Lung microvascular endothelial cell (primary cell): ENCODE measurements around the gene CATSPERB. TPM values are rescaled to one million over a fixed set of nuclear protein-coding genes. Genes with fewer than 3 reads are reported as not detected.
A peak's percentile ranks its signal among the peaks of the same experiment; 100 is the strongest.
"Not testable (repeated sequence)": the region's sequence is repeated elsewhere in the genome, so short reads cannot be mapped to it uniquely, and the experiment has no call there.

Source experiments
- DNase-seq, 2 donors: peaks; one replicate each; pipeline versions ENCODE4 v3.0.0 to v3.0.0-alpha.2; 2010; ENCODE audit warnings: low read depth in 2 of 2
- total RNA-seq: library from RNA; depleted of rRNA; stranded (reverse); fragments of >200 nt; gene quantifications from 2 replicates; pipeline ENCODE4 v1.2.1, GENCODE V29; 2014

CATSPERB gene, protein sequence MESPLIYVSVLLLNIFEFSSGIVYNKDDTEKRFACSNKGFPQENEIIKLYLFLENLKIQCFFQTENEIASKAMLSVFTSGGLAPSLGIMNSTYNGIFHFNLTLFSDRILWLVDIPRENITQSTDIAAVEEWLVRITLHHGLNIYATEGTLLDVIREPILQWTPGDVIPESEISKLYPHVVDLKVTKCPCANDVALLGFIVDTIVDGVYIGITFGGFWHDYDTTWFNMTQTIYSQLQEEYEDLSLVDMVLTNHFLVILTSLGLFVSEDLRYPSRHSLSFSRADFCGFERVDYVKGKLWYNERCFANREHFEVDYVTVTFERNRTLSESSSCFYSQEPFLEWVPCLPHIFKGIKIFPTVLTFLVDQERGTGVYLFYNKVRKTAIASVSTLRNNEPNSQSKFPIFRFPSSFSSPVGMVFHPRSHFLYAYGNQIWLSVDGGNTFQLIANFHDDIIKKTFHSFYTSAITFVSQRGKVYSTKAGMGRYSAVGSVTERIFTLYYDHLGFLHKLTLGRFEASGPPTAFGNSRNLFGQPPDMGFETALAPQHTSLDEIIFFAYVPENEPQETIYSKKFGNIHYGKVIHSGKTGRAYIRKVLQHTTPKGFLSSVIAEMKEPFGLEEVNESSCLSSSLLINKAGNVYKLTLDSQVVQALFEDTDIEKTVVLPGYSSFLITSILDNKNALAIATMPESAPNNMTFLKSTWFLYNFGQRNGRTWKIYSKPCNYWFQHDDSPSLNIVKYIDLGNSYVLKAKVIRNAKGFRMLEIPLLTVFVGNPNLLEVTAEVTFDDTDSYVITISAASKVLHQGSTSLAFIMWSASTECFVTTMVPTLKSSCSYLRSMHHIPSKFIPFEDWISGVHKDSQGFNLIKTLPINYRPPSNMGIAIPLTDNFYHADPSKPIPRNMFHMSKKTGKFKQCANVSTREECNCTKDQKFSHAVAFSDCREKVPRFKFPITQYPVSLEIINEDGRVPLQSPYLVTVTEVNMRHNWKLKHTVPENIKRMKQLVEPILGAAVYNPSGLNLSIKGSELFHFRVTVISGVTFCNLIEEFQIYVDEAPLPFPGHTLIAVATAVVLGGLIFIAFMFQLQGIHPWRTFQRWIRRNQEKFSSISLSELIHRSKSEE
- 3.6 TPM in 1 of 2 replicates, not detected in the other for total RNA-seq

GRCh38 chr14:91731986-91732385, at the start of gene CATSPERB:
TSS of gene CATSPERB (minus strand) at chr14:91732086. CDS start at chr14:91729479, 2,607 bp downstream.
- no peak for DNase-seq

GRCh38 chr14:91780452-91780851, 48.6 kb upstream of the CATSPERB start:
- no peak for DNase-seq

- DNase-seq: no peak
These were observed 46.3 kb upstream of the CATSPERB start for GRCh38 chr14:91778217-91778616.

GRCh38 chr14:91774140-91775096, 42.5 kb upstream of the CATSPERB start:
- DNase-seq: no peak

GRCh38 chr14:91770185-91770584, 38.3 kb upstream of the CATSPERB start:
- no peak for DNase-seq

GRCh38 chr14:91755570-91756295, 23.8 kb upstream of the CATSPERB start:
- DNase-seq: peak in 1 of 2 donors; percentile 67

GRCh38 chr14:91754819-91755218, 22.9 kb upstream of the CATSPERB start:
- DNase-seq: peak in 1 of 2 donors; percentile 31

GRCh38 chr14:91754185-91754584, 22.3 kb upstream of the CATSPERB start:
- peak in 1 of 2 donors; percentile 11 for DNase-seq

DNA sequence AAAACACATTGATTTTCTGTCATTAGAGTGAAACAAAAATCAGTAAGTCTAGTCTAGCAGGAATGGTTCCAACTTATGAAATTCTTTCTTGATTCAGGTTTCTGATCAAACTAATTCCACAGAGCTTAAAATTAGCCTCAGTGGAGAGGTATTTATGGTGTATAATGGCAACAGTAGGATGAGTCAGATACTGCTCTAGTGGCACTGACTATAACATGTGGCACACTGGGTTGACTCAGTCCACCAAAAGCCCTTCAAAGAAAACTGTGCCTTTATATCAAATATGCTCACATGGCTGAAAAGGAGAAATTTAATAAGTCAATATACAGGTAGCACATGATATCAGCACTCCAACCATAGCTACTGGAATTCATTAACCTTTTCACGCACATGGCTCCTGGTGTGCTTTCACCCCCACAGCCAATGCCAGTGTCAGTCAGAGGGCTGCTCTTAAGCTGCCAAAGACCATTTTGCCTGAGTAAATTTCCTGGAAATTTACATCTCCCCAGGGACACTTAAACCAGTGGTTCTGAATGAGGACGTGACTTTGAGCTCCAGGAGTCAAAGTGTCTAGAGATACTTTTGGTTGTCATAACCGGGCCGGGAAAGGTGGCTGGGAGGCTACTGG, 21.7 kb upstream of the CATSPERB start:
- no peak for DNase-seq

- DNase-seq: no peak
These were observed 21.1 kb upstream of the CATSPERB start for GRCh38 chr14:91752961-91753360.

GRCh38 chr14:91751719-91752118, 19.8 kb upstream of the CATSPERB start:
- no peak for DNase-seq

- no peak for DNase-seq
These were observed 18.8 kb upstream of the CATSPERB start for GRCh38 chr14:91750634-91751198.

GRCh38 chr14:91749868-91750267, 18.0 kb upstream of the CATSPERB start:
- no peak for DNase-seq

DNA sequence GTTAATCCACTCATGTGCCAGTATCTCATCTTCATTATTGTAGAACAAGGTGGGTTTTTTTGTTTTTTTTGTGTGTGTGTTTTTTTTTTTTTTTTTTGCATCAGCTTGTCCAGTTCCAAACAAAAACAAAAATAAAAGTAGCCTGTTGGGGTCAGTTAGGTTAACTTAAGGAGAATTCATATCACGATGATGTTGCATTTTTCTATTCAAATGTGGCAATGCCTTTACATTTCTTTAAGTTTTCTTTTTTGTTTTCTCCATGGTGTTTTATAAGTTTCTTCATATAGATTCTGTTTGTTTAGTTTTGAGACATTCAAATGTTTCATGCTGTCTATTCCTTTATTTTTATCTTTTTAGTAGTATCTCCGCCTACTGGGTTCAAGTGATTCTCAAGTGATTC, 16.2 kb upstream of the CATSPERB start:
- DNase-seq: no peak

DNA sequence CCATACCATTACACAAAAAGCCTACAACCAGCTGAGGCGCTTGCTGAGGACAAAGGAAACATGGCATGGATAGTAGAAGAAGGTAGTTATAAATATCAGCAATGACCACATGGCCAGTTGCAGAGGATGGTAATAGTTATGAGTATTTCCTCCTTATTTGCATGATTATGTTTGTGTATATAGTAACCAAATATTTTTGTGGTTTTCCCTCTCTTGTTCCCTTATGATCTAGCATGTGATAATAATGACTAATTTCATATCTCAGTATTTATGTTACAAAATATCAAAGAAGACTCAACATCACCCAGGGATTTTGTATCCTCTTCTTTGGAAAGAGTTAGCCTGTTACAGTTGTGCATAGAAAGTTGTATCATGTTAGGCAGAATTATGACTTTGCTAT, 13.5 kb upstream of the CATSPERB start:
- no peak for DNase-seq

GRCh38 chr14:91744068-91744480, 12.2 kb upstream of the CATSPERB start:
- DNase-seq: peak; percentile 10 to 13

DNA sequence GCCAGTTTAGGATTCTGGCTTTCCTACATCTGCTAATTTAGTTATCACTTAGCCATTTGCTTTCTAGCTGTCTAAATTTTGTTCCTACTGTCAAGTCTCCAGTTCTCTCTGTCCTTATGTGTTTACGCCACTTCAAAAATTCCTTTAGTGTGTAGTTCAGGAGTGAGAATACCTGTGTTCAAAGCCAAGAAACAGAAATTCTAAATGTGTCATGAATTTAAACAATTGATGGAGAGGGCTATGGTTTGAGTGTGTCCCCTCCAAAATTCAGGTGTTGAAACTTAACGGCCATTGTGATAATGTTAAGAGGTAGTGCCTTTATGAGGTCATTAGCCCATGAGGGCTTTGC, 11.4 kb upstream of the CATSPERB start:
- DNase-seq: no peak

GRCh38 chr14:91742621-91743304, 10.9 kb upstream of the CATSPERB start:
- no peak for DNase-seq

DNA sequence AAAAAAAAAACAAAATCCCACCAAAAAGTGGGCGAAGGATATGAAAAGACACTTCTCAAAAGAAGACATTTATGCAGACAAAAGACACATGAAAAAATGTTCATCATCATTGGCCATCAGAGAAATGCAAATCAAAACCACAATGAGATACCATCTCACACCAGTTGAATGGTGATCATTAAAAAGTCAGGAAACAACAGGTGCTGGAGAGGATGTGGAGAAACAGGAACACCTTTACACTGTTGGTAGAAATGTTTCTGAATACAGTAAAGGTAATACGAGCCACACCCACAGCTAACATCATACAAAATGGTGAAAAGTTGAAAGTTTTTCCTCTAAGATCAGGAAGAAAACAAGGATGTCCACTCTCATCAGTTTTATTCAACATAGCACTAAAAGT, 8.0 kb upstream of the CATSPERB start:
- DNase-seq: not testable (repeated sequence)
